IPS DF 4.7 (cell line): ENCODE measurements around the gene ZSCAN32.

ENCODE experiments used
- DNase-seq: peaks from one replicate; pipeline ENCODE4 v3.0.0-alpha.2; 2013; ENCODE audit warnings: low spot score; ENCODE audit errors: extremely low read depth

ZSCAN32 gene

GRCh38 chr16:3400779-3401688 is at the start of gene ZSCAN32, which contains the start of gene ZNF174:
TSS of gene ZSCAN32 (minus strand) at chr16:3401004. CDS start at chr16:3397557, 3,447 bp downstream.
TSS of gene ZNF174 (plus strand) at chr16:3401215. CDS start at chr16:3402005, 790 bp downstream.
- peak; percentile 96 for DNase-seq

DNA sequence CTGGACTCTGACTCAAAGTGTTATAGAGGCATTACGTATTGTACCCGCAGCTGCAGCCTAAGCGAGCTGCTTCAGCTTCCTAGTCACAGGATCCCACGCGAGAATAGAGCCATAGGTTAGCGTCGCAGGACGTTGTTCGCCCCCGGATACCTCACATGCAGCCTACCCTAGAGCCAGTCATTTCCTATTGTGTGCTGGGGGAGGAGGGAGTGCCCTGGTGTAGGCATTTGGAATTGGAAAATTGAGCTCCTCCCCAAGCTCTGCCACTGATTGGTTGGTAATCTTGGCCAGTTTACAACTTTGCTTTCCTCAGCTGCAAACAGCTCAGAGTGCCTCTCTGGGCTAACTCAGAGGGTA is 43.2 kb upstream of the ZSCAN32 start:
- DNase-seq: no peak

GRCh38 chr16:3443108-3444031 is 42.6 kb upstream of the ZSCAN32 start, which contains the start of the genes NAA60 and ZNF597:
TSS of gene NAA60 (plus strand) at chr16:3443680. CDS start at chr16:3476228, 32,548 bp downstream.
TSS of gene ZNF597 (minus strand) at chr16:3443504. CDS start at chr16:3443153, 351 bp downstream.
- peak; percentile 76 for DNase-seq

- no peak for DNase-seq
Measured at GRCh38 chr16:3439637-3440036, 38.8 kb upstream of the ZSCAN32 start.

DNA sequence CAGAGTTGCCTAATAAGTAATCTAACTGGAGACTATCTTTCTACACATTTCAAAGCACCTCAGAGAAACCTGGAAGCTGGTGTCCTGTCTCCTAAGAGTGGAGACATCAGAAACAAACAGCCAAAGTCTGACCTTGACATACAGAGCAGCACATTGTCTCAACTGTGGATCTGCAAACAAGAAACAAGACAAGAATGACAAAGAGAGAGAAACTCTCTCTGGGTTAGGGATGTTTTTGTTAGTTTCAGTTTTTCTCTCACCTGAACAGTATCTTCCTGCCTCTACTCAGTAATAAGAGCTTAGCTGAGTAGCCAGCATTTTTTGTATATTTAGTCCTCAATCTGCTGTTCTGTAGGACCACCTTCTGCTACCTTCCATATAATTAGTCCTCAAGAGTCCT is 33.6 kb upstream of the ZSCAN32 start:
- no peak for DNase-seq

DNA sequence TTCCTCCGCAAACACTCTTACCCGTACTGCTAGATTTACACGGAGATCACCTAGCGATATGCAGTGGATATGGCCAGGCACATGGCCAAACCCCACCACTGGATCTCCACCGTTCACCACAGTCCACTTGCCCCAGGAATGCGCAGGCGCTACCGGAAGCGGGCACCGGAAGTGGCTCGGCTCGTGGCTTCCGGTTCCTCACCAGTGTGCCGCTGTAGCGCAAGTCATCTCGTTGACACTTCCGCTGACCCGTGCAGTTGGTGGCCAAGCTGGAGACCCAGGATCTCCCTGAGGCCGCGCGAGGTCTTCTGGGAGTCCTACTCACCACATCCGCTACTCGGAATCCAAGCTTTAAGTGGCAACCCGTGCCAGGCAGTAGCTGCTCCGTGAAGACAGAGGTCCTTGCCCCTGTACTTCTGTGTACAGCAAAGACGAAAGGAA is 31.0 kb upstream of the ZSCAN32 start:
- no peak for DNase-seq

DNA sequence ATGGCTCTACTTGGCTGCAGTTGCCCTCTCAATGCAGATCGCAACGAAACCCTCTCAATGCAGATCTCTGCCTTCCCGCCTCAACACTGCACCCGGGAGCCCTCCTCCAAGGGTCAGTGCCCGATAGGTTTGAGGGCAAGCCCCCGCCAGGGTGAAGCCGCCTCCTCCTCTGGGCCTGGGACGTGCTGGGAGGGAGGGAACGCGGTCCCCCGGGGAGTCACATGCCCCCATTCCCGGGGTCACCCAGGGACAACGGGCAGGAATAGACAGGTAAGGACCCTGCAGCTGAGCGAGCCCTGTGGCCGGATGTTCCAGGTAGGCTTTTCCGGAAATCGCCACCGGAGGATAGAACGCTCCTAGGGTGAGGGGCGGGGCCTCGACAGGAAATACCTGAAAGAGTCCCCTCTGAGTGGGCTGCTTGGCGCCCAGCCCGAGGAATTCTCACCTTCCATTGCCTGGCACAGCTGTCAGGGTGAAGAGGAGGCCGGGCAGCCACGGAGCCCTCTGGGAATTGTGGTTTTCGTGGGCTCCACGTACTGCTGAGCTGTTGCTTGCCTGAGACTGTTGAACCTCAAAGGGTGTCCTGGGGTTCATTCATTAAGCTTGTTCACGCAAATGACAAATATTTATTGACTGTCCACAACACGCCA is 13.1 kb upstream of the ZSCAN32 start:
- DNase-seq: no peak

- no peak for DNase-seq
Measured at GRCh38 chr16:3408561-3409197, 7.9 kb upstream of the ZSCAN32 start.

DNA sequence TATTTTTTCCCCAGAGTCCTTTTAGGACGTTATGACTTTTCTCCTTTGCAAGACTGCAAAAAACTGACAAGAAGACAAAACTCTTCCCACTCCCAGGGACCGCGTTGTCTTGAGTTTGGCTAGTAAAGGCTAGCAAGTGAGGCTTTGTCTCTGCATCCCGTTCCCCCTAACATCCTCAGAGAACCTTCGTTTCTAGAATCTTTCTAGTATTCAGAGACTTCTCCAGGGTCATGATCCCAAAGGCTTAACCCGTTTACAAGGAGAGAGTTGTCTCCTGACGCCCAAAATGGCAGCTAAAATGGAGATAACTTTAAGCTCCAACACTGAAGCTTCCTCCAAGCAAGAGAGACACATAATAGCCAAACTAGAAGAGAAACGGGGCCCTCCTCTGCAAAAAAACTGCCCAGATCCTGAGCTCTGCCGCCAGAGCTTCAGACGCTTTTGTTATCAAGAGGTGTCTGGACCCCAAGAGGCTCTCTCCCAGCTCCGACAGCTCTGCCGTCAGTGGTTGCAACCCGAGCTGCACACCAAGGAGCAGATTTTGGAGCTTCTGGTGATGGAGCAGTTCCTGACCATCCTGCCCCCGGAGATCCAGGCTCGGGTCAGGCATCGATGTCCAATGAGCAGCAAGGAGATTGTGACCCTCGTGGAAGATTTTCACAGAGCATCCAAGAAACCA is 1.1 kb upstream of the ZSCAN32 start:
- DNase-seq: no peak

DNA sequence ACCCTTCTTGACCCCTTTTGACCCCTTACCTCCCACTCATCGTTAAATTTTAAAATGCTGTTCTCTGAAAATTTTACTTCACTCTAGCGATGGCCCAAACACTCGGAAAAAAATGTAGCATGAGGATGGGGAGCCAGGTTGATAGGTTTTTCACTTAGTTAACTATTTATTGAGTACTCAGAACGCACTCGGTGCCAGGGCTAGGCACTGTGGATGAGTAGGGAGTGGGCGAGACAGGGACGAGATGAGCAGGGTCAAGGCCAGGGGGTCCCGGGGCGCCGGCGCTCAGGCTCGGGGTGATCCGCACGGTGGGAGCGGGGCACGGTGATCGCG is 392 bp downstream of the ZSCAN32 start:
- DNase-seq: no peak

DNA sequence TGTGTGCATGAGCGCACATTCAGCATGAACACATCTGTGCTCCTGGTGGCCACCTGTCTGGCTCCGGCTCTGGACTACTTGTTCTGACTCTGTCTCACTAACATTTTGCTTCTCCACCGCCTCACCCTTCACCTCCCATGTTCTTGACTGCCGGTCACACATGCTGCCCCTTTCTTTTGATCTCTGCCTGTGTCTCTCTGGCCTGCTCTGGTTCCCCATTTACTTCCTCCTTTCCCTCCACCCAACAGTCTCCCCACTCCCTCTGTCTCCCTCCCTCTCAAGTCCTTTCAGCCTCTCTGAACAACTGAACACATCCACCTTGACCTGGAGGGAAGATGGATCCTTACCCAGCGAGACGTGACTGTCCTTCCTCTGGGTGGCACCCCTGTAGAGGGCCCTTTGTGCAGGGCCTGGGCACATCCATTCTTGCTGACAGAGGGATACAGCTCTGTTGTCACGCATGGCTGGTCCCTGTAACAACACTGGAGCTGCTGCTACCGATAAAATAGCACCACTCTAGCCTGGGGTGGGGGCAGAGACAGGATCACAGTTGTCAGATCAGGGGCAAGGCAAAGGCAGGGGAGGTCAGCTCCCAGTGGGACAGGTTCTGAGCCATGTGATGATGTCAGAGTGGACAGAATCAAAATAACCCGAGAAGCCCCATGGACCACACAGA is 11.0 kb downstream of the ZSCAN32 start:
- DNase-seq: no peak

- DNase-seq: no peak
Measured at GRCh38 chr16:3388325-3388724, 12.5 kb downstream of the ZSCAN32 start.

DNA sequence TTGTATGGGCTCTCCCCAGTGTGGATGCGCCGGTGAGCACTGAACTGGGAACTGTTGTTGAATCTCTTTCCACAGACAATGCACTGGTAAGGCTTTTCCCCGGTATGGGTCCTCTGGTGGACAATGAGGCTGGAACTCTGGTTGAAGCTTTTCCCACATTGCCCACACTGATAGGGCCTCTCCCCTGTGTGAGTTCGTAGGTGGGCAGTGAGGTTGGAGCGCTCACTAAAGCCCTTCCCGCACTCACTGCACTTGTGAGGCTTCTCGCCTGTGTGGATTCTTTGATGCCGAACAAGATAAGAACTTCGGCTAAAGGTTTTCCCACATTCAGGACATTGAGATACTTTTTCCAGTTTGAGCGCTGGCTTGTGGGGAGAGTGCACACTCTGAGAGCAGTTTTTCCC is 17.8 kb downstream of the ZSCAN32 start:
- DNase-seq: no peak

GRCh38 chr16:3377917-3378316 is 22.9 kb downstream of the ZSCAN32 start:
- no peak for DNase-seq

- no peak for DNase-seq
Measured at GRCh38 chr16:3375680-3376079, 25.1 kb downstream of the ZSCAN32 start.

GRCh38 chr16:3369073-3369472 is 31.7 kb downstream of the ZSCAN32 start:
- no peak for DNase-seq

- no peak for DNase-seq
Measured at GRCh38 chr16:3364774-3365427, 35.9 kb downstream of the ZSCAN32 start.

DNA sequence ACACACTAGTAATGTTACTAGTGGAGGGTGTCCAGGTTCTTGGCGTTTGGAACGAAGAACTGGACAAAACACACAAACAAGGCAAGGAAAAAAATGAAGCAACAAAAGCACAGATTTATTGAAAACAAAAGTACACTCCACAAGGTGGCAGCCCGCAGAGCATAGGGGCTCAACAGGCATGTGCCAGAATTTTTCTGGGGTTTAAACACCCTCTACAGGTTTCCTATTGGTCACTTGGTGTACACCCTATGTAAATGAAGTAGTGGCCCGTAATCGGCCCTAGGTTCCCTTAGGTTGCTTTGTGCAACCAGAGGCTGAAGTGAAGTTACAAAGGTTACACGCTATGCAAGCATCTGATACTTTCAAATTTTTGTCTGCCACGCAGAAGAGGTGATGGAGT is 37.0 kb downstream of the ZSCAN32 start:
- DNase-seq: no peak

DNA sequence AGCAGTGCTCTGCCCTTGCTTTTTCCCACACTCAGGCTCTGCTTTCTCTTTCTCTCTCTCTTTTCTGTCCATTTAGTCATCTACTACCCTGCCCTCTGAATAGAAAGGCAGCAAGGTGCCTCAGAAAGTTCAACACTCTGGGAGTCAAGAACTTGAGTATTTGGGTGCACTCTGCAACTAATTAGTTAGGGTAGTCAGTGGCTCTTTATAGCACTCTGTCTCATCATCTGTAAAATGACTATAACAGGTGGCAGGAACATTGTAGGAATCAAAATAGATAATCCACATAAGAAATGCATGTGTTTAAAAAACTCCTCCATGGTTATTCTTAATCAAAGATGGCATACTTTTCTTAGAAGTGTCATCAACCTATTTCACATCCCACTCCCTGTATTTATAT is 37.9 kb downstream of the ZSCAN32 start:
- no peak for DNase-seq
